ENCODE results near the gene ZNF138. TPM values are rescaled to one million over a fixed set of nuclear protein-coding genes. Genes with fewer than 3 reads are reported as not detected.
A peak's percentile ranks its signal among the peaks of the same experiment; 100 is the strongest.

The ZNF138 gene
- 7.6 TPM for total RNA-seq (2021; ENCODE audit: unreplicated experiment)
- polyA plus RNA-seq (2012; ENCODE audit: insufficient read length): 3.4 TPM
- Bru-seq, nascent RNA: percentile 79 among the genes with signal in this experiment
- percentile 88 among the genes with signal in this experiment for BruChase-seq, experiment 1, labeled RNA remaining after a 2-hour chase
- percentile 85 among the genes with signal in this experiment for BruChase-seq, experiment 2, labeled RNA remaining after a 6-hour chase
- long read RNA-seq, partial matches to known transcripts: 2 of 27 reads
- long read RNA-seq, other reads (novel, unspliced or antisense): 9 of 27 reads

- BruUV-seq (replicated peaks): no TSS peak
- CTCF ChIA-PET: no interaction called here
- peak; percentile 100 for ATAC-seq
- H3K36me3 ChIP-seq (ENCODE audit: control insufficient read depth, insufficient read depth, low read length): 0 out of 2 replicates have a peak, but pooled peaks cover 1% of the 10 kb centered on the region
- H3K4me1 ChIP-seq (ENCODE audit: control insufficient read depth, insufficient read depth, low read length): peaks cover 16% of the 10 kb centered on the region; the same call in 1 of the 2 replicates
- H3K9me3 ChIP-seq (ENCODE audit: control insufficient read depth, insufficient read depth, low read depth, low read length): no peaks in the 10 kb centered on the region
- H3K27ac ChIP-seq (ENCODE audit: low read length): peak within 1 kb of the TSS; percentile 86
- peak; percentile 86 for DNase-seq (ENCODE audit: low read depth, low spot score)
- in situ Hi-C loops (cut with HindIII; ENCODE audit: low pct_unique_long_range_greater_than_20kb, low sequenced_read_pairs): no loop called here
- H3K27me3 ChIP-seq (ENCODE audit: control insufficient read depth, insufficient read depth, low read length): no peaks in the 10 kb centered on the region
- TF ChIP-seq CTCF (IDR thresholded peaks at IDR 0.05): no peak
- peak; percentile 58 for TF ChIP-seq TCF7L2 (IDR thresholded peaks at IDR 0.05; ENCODE audit: low read depth, low read length)
- TF ChIP-seq REST (IDR thresholded peaks at IDR 0.05; ENCODE audit: insufficient read depth in 1 of 2, low read depth in 2 of 2, low read length in 1 of 2): no peak
- TF ChIP-seq SIN3A (IDR thresholded peaks at IDR 0.05; ENCODE audit: borderline replicate concordance, insufficient read depth, low read depth, low read length): peak; percentile 49; the same call in 1 of the 2 replicates
- TF ChIP-seq POLR2AphosphoS5 (IDR thresholded peaks at IDR 0.05; ENCODE audit: low read depth, low read length): peak; percentile 79
- POLR2A ChIA-PET: interaction anchor here (0.6 to 0.7 kb wide), 2 partner anchors 32 to 33 kb away, joined by 5 to 6 read pairs; no protein-coding TSS in a partner anchor
- H3K4me3 ChIP-seq (ENCODE audit: low read depth in 2 of 2, low read length in 2 of 2): peak within 1 kb of the TSS; percentile 75 to 81
- intact Hi-C loops (cut with micrococcal nuclease; ENCODE audit: unreplicated experiment): no loop called here
These were observed at the start of gene ZNF138 for GRCh38 chr7:64794171-64794844. Gene ZNF138 (plus strand): TSS chr7:64794428. CDS start chr7:64794569, 141 bp downstream.

- no peaks in the 10 kb centered on the region for H3K36me3 ChIP-seq (ENCODE audit: control insufficient read depth, insufficient read depth, low read length)
- ChIA-PET POLR2A (no interaction called here), CTCF (no interaction called here)
- in situ Hi-C loops (cut with HindIII; ENCODE audit: low pct_unique_long_range_greater_than_20kb, low sequenced_read_pairs): no loop called here
- no peaks in the 10 kb centered on the region for H3K27me3 ChIP-seq (ENCODE audit: control insufficient read depth, insufficient read depth, low read length)
- DNase-seq (ENCODE audit: low read depth, low spot score) (no peak), ATAC-seq (no peak)
- intact Hi-C loops (cut with micrococcal nuclease; ENCODE audit: unreplicated experiment): no loop called here
- peaks cover 7% of the 10 kb centered on the region; the same call in 1 of the 2 replicates for H3K9me3 ChIP-seq (ENCODE audit: control insufficient read depth, insufficient read depth, low read depth, low read length)
- TF ChIP-seq SIN3A (IDR thresholded peaks at IDR 0.05; ENCODE audit: borderline replicate concordance, insufficient read depth, low read depth, low read length) (no peak), CTCF (IDR thresholded peaks at IDR 0.05) (no peak), REST (IDR thresholded peaks at IDR 0.05; ENCODE audit: insufficient read depth in 1 of 2, low read depth in 2 of 2, low read length in 1 of 2) (no peak), POLR2AphosphoS5 (IDR thresholded peaks at IDR 0.05; ENCODE audit: low read depth, low read length) (no peak), TCF7L2 (IDR thresholded peaks at IDR 0.05; ENCODE audit: low read depth, low read length) (no peak)
- no TSS peak for BruUV-seq (replicated peaks)
- no peaks in the 10 kb centered on the region; the same call in 1 of the 2 replicates for H3K4me1 ChIP-seq (ENCODE audit: control insufficient read depth, insufficient read depth, low read length)
- H3K4me3 ChIP-seq (ENCODE audit: low read depth in 2 of 2, low read length in 2 of 2): no peak overlapping the region
- no peak overlapping the region for H3K27ac ChIP-seq (ENCODE audit: low read length)
These were observed 49.5 kb upstream of the ZNF138 start for GRCh38 chr7:64744680-64745079.

Data from Panc1 (cell line).